NT2/D1 (cell line): ENCODE results near the gene MAMDC4.
A peak's percentile ranks its signal among the peaks of the same experiment; 100 is the strongest.

Experiments used
- DNase-seq: peaks from one replicate; pipeline ENCODE4 v3.0.0-alpha.2; 2011; ENCODE audit warnings: low read depth, low spot score
- H3K27me3 ChIP-seq: 2 replicates; pipeline ENCODE4 v1.6.0; 2011; ENCODE audit warnings: mild to moderate bottlenecking; ENCODE audit not compliant: insufficient read length, insufficient read depth
- H3K36me3 ChIP-seq: 2 replicates; pipeline ENCODE4 v1.6.1; 2011; ENCODE audit warnings: mild to moderate bottlenecking, low read length, mixed read lengths; ENCODE audit not compliant: insufficient read depth, insufficient read length
- H3K4me1 ChIP-seq: 2 replicates; pipeline ENCODE4 v1.5.1; 2011; ENCODE audit not compliant: insufficient read depth, insufficient read length
- H3K4me3 ChIP-seq: 2 replicates; pipeline ENCODE4 v1.5.1; 2011; ENCODE audit warnings: low read depth; ENCODE audit not compliant: insufficient read length
- H3K9ac ChIP-seq: 2 replicates; pipeline ENCODE4 v1.6.0; 2011; ENCODE audit warnings: low read depth; ENCODE audit not compliant: insufficient read length
- H3K9me3 ChIP-seq: 2 replicates; pipeline ENCODE4 v1.5.1; 2011; ENCODE audit warnings: mild to moderate bottlenecking, low read length; ENCODE audit not compliant: insufficient read depth
- SUZ12 ChIP-seq: IDR thresholded peaks from 2 replicates; pipeline ENCODE4 v1.6.1; 2011; ENCODE audit not compliant: insufficient read length, insufficient read depth; ENCODE audit errors: extremely low read depth
- YY1 ChIP-seq: IDR thresholded peaks from 2 replicates; pipeline ENCODE4 v1.6.1; 2011; ENCODE audit not compliant: insufficient read length, insufficient read depth
- ZNF274 ChIP-seq: IDR thresholded peaks from 2 replicates; pipeline ENCODE4 v1.6.1; 2011; ENCODE audit warnings: mild to moderate bottlenecking, low read depth, low read length

MAMDC4 gene

DNA sequence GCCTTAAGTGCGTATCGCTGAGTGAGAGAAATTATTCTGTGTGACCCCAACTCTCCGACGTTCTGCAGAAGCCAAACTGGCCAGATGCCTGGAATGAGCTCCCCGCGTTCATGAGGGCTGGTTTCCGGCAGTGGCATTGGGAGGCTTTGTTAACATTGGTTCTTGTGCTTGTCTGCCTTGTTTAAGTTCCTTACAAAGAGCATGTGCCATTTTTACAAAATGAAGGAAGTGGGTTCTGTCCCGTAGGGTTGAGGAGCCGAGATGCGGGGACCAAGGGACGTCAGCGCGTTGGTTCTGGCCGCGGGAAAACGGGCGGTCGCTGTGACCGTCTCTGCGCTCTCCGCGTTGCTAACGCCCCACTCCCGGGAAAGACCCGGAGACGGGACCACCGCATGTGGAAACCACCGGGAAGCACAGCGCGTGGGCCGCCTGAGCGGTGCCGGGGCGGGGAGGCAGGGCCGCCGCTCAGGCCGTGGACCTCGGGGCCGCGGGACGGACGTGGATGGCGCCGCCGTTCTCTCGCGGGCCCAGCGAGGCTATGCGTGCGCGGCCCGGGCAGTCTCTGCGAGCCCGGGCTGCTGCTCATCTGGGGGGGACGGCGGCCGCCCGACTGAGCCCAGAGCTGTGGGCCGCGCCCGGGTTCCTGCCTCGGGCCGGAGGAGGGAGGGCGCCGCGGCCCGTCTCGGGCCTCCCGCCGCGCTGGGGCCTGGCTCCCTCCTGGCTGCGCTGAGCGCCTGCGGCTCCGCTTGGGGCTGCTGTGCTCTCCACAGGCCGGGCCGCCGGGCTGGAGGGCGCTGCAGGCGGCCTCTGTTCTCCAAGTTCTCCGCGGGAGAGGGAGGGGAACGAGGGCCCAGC lies 30.9 kb upstream of the MAMDC4 start:
- DNase-seq, result no peak
- no peaks in the 10 kb centered on the region for H3K9me3 ChIP-seq
- H3K4me1 ChIP-seq, result peaks cover 17% of the 10 kb centered on the region
- no peak for TF ChIP-seq ZNF274
- TF ChIP-seq SUZ12, result no peak
- TF ChIP-seq YY1, result no peak
- no peaks in the 10 kb centered on the region for H3K27me3 ChIP-seq
- peak overlapping the region; percentile 4 for H3K9ac ChIP-seq
- H3K4me3 ChIP-seq, result no peak overlapping the region
- peaks cover 59% of the 10 kb centered on the region for H3K36me3 ChIP-seq

DNA sequence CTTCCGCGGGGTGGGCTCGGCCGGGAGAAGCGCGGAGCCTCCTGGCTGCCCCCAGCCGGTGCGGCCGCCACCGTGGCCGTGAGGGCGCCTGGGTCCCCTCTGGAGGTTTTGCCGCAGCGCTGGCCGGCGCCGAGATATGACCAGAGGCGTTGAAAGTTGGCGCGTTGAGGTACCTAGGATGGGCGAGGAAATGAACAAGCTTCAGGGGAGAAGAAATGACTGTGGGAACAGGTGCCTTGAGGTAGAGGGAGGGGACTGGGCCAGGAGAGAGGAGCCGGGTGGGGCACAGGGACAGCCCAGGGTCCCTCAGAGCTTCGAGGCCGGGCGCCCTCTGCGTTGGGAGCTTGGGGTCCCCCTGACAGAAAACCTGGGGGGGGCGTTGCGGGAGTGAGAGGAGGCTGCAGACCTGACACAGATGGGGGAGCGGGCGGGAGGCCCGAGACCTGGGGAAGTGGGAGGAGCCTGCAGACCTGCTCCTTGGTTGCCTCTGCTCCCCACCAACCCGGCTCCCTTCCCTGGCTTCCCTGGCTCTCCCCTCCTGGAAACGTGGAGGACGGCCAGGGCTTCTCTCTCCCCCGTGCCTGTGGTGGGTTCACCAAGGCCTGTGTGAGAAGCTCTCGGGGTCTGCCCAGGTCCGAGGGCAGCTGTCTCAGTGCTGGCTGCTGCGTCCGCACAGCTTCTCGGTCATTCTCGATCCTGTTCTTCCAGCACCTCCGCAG lies 30.2 kb upstream of the MAMDC4 start:
- no peaks in the 10 kb centered on the region for H3K27me3 ChIP-seq
- peaks cover 64% of the 10 kb centered on the region for H3K36me3 ChIP-seq
- peak overlapping the region; percentile 21 for H3K9ac ChIP-seq
- no peak overlapping the region for H3K4me3 ChIP-seq
- H3K9me3 ChIP-seq, result no peaks in the 10 kb centered on the region
- peaks cover 20% of the 10 kb centered on the region for H3K4me1 ChIP-seq
- no peak for DNase-seq
- no peak for TF ChIP-seq SUZ12
- TF ChIP-seq YY1, result no peak
- TF ChIP-seq ZNF274, result no peak

DNA sequence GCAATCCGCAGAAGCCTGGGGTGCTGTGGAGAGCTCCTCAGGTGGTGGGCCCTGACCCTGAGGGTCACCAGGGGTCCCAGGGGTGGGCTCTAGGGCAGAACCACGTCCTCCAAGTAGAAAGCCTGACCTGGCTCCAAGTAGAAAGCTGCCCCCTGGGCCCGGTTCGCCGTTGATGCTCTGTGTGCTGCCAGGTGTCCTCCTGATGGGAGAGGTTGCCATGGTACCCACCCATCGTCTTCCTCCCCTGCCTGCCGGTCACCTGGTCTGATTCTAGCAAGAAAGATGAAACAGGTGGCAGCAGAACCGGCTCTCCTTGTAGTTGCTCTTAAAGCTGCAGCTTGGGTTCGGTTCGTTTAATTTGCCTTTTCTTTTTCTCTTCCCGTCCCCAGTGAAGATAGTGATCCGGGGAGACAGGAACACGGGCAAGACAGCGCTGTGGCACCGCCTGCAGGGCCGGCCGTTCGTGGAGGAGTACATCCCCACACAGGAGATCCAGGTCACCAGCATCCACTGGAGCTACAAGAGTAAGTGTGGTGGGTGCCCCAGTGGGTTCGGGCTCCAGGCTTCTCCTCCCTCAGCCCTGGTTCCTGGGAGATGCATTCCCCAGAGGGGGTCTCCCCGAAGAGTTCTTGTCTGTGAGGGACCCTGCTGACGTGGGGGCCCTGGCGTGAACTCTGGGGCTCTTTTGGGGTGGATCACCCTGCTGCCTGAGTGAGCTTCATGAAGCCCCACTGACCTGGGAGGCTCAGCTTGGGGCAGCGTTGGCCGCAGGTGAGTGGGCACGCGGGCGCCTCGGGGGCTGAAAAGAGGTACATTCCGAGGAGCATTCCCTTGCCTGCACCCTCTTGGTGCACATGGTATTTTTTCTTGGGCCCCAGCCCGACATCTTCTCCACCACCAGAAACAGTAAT lies 28.8 kb upstream of the MAMDC4 start:
- Histone ChIP-seq H3K36me3 (peaks cover 70% of the 10 kb centered on the region), H3K9ac (peak overlapping the region; percentile 8), H3K27me3 (no peaks in the 10 kb centered on the region), H3K4me1 (peaks cover 23% of the 10 kb centered on the region), H3K9me3 (no peaks in the 10 kb centered on the region), H3K4me3 (no peak overlapping the region)
- TF ChIP-seq YY1, result no peak
- no peak for TF ChIP-seq ZNF274
- TF ChIP-seq SUZ12, result no peak
- no peak for DNase-seq

DNA sequence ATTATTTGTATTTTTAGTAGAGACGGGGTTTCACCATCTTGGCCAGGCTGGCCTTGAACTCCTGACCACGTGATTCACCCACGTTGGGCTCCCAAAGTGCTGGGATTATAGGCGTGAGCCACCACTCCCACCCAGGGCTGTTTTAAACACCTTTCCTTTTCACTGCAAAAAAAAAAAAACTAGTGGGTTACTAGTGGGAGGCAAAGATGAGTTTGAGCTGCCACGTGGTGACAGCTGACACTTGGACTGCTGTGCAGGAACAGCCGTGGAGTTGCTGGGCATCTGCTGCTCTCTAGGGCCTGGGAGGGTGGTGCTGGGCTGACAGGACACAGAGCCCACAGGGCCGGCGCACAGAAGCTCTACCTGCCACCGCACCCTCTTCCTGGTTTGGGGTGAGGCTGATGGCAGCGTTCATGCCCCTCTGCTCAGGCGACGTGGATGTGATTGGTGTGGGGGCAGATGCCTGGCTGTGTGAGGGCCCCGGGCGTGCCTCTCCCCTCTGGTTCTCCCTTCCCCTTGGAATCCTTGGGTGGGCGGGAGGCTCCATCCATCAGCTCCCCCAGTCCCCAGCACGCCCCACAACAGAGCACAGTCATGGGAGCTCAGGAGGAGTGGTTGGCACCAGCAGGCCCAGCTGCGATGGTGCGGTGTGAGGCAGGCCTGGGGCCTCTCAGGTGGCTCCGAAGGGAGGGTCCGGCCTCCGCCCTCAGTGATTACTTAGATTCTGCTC lies 27.5 kb upstream of the MAMDC4 start:
- H3K27me3 ChIP-seq, result no peaks in the 10 kb centered on the region
- H3K4me1 ChIP-seq, result peaks cover 27% of the 10 kb centered on the region
- TF ChIP-seq YY1 (no peak), SUZ12 (no peak), ZNF274 (no peak)
- no peaks in the 10 kb centered on the region for H3K9me3 ChIP-seq
- H3K36me3 ChIP-seq, result peaks cover 75% of the 10 kb centered on the region
- peak overlapping the region; percentile 57 for H3K9ac ChIP-seq
- DNase-seq, result no peak
- H3K4me3 ChIP-seq, result no peak overlapping the region

DNA sequence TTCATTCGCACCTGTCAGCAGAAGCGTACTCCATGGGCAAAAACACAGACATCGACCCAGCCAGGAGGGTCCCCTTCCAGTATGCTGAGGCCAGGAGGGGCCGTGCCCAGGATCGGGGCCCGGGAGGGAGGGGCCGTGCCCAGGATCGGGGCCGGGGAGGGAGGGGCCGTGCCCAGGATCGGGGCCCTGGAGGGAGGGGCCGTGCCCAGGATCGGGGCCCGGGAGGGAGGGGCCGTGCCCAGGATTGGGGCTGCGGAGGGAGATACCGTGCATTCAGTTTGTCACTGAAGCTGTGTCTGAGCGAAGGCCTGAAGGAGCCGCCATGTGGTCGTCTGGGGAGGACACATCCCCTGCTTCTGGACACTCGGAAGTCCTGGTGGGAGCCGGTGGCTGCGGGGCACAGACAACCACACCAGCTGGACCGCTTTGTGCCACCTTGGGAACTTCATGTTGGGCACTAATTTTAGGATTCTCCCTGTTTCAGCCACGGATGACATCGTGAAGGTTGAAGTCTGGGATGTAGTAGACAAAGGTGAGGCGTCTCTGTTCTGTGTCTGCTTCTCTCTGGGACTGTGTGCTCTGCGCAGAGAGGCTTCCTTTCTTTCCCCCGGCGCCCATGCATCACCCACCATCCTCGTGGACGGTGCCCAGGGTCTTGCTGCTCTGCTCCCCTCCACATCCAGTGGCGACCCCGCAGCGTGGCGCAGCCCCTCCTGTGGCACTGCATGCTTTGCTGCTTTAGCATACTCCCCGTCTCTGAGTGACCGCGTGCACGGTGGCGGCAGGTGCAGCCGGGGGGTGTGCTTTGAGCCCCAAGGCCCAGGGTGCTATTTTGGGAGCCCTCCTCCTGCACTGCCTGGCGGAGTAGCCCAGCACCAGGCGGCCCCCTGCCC lies 26.6 kb upstream of the MAMDC4 start:
- Histone ChIP-seq H3K9ac (no peak overlapping the region), H3K4me1 (peaks cover 31% of the 10 kb centered on the region), H3K9me3 (no peaks in the 10 kb centered on the region), H3K36me3 (peaks cover 77% of the 10 kb centered on the region), H3K27me3 (no peaks in the 10 kb centered on the region), H3K4me3 (no peak overlapping the region)
- no peak for DNase-seq
- no peak for TF ChIP-seq ZNF274
- TF ChIP-seq YY1, result no peak
- no peak for TF ChIP-seq SUZ12

DNA sequence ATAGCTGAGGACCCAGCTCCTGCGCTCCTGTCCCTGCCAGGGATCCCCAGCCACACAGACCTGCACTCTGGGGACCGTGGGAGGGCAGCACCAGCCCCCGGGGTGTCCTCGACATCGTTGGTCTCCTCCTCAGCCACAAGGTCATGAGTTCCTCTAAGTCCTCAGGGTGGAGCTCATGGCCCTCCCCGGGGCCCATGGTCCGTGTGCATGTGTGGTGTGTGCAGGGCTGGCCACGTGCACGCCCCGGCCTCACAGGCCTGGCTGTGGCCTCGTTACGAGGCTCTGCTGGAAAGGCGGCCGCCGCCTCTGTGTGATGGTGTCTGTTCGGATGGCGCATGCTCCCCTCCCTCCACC lies 26.0 kb upstream of the MAMDC4 start:
- no peak for TF ChIP-seq ZNF274
- no peak for TF ChIP-seq YY1
- no peak for TF ChIP-seq SUZ12
- Histone ChIP-seq H3K9me3 (no peaks in the 10 kb centered on the region), H3K4me1 (peaks cover 33% of the 10 kb centered on the region), H3K36me3 (peaks cover 80% of the 10 kb centered on the region), H3K27me3 (no peaks in the 10 kb centered on the region), H3K9ac (peak overlapping the region; percentile 42), H3K4me3 (no peak overlapping the region)
- DNase-seq, result no peak
